Measurements from ENCODE around the gene SLCO2B1.

The SLCO2B1 gene

DNA sequence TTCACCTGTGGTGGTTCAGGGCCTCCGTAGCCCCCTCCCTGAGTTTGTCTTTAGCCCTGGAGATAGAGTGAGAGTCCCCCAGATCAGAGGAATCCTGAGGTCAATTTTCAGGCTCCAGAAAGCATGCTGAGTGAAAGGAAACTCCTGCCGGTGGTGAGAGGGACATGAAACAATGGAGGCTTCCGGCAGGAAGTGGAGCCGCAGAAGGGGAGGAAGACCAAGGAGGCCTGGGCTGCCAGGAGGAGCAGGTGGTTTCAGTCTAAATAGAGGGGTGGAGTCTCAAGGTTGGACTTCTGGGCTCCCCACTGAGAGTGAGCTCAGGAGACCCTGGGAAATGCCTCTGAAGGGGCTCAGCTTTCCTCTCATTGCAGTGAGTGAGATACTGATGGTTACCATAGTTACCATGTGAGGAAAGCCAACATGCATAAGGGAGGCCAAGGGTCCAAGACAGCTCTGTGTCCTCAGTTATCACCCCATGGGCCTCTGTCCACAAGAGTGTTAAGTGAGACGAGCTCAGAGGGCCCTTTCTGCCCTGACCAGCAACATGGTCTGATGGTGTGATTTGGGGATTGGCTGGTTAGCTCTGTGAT is 10.7 kb downstream of the SLCO2B1 start:
- DNase-seq (ENCODE audit: low read depth in 2 of 2) = no peak

GRCh38 chr11:75162954-75163353 is 12.0 kb downstream of the SLCO2B1 start:
- DNase-seq (ENCODE audit: low read depth in 2 of 2) = no peak

GRCh38 chr11:75163921-75164849 is 13.3 kb downstream of the SLCO2B1 start:
- DNase-seq (ENCODE audit: low read depth in 2 of 2) = no peak

GRCh38 chr11:75165721-75166120 is 14.8 kb downstream of the SLCO2B1 start:
- no peak for DNase-seq (ENCODE audit: low read depth in 2 of 2)

DNA sequence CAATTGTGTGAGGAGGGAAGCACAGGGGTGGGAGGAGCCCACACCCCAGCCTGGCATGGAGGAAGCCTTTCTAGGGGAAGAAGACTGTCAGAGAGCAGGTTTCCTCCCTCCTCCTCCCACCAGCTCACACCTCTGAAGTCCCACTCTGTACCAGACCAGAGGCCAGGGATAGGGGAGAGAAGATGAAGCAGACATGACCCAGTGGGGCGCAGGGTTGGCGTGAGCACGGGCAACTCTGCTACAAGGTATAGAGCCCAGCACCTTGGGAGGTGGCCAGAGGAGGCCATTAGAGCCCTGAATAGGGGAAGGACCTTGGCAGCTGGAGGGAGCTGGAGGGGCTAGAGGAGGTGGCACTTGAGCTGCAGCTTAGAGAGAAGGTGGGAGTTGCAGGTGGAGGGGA is 15.9 kb downstream of the SLCO2B1 start:
- no peak for DNase-seq (ENCODE audit: low read depth in 2 of 2)

DNA sequence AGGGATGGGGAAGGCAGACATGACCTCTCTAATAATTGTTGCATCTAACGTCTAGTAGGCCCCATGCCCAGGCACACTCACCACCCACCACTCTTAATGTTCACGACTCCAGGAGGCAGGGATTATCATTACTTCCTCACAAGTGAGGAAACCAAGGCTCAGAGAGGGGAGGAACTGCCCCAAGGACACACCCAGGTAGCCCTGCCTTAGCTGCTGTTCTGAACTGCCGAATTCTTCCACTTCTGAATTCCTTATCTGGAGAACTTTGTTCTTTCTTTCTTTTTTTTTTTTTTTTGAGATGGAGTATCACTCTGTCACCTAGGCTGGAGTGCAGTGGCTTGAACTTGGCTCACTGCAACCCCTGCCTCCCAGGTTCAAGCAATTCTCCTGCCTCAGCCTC is 16.7 kb downstream of the SLCO2B1 start:
- no peak for DNase-seq (ENCODE audit: low read depth in 2 of 2)

DNA sequence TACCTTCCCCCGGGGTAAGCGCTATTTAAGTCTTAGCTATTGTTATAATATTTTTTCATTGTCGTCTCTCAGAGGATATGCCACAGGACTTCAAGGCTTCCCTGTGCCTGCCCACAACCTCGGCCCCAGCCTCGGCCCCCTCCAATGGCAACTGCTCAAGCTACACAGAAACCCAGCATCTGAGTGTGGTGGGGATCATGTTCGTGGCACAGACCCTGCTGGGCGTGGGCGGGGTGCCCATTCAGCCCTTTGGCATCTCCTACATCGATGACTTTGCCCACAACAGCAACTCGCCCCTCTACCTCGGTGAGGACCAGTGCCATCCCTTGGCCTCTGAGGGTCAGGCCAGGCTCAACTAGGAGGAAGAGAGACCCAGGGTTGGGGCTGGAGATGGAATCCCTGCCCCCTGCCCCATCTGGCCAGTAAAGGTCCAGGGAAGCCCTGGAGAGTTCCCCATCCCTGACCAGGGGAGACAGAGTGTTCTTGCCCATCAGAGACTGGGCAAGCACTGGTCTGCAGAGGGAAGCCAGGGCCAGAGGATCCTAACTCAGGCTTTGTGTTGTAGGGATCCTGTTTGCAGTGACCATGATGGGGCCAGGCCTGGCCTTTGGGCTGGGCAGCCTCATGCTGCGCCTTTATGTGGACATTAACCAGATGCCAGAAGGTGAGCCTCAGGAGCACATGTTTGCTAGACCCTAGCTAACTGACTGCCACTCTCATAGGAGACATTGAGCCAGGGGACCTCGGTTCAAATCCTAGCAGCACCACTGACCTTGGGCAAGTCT is 18.4 kb downstream of the SLCO2B1 start:
- no peak for DNase-seq (ENCODE audit: low read depth in 2 of 2)

GRCh38 chr11:75170516-75171201 is 19.8 kb downstream of the SLCO2B1 start:
- DNase-seq (ENCODE audit: low read depth in 2 of 2) = no peak

DNA sequence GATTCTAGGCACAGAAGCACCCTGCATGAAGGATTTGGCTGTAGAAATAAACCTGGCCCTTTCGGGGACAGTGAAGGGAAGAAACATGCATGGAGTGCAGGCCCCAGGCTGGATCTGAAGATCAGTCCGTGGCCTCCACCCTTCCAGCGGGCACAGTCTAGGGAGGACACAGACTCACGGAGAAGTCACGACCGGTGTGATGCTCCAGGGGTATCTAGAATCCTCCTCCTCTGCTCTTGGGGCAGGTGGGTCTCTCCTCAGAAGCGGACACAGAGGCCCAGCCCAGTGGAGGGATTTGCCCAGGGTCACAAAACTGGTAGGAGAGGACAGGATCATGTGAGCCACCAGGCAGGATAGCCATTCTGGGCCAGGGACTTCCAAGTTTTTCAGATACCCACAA is 22.4 kb downstream of the SLCO2B1 start:
- no peak for DNase-seq (ENCODE audit: low read depth in 2 of 2)

DNA sequence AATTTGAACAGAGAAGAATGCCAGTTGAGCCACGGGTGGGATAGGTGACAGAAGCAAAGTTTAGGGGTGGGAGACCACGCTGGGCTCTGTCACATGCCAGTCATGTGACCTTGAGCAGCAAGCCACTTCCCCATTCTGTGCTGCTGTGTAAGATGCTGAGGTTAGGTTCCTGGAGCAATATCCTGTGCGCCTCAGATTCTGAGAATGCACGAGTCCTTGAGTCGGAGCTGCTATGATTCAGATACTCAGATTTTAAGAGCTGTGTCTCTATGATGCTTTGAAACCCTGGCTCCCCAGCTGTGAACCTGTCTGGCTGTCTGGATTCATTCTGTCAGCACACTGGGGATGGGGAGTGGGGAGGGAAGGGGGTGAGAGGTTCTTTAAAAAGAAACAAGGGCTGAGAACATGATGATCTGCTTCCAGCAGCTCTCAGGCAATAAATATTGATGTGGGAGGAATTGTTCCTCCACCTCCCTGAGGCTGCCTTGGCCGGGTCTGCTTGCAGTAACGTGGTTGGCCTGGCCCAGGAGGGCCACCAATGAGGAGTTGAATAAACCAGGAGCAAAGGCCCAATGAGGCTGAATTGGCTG is 24.0 kb downstream of the SLCO2B1 start:
- DNase-seq (ENCODE audit: low read depth in 2 of 2) = no peak

DNA sequence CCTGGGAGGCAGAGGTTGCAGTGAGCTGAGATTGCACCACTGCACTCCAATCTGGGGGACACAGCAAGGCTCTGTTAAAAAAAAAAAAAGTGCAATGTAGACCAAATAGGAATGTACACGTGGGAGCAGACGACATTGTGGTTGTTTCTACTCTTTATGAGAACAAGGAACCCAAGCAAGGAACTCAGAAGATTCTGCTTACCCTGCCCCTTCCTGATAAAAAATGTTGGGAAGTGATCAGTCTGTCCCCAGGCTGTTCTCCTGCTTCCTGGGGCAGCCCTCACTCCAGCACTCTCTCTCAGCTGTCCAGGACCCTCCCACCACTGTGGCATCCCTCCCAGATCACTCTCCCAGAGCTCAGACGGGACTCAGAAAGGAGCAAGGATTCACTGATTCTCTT is 31.8 kb downstream of the SLCO2B1 start:
- no peak for DNase-seq (ENCODE audit: low read depth in 2 of 2)

GRCh38 chr11:75184051-75184450 is 33.1 kb downstream of the SLCO2B1 start:
- no peak for DNase-seq (ENCODE audit: low read depth in 2 of 2)

GRCh38 chr11:75184757-75185425 is 34.0 kb downstream of the SLCO2B1 start:
- no peak for DNase-seq (ENCODE audit: low read depth in 2 of 2)

- DNase-seq (ENCODE audit: low read depth in 2 of 2) = no peak
These were observed 35.0 kb downstream of the SLCO2B1 start for GRCh38 chr11:75185866-75186265.

GRCh38 chr11:75186999-75187398 is 36.1 kb downstream of the SLCO2B1 start:
- no peak for DNase-seq (ENCODE audit: low read depth in 2 of 2)

GRCh38 chr11:75188671-75189070 is 37.8 kb downstream of the SLCO2B1 start:
- DNase-seq (ENCODE audit: low read depth in 2 of 2) = no peak

- DNase-seq (ENCODE audit: low read depth in 2 of 2) = no peak
These were observed 38.2 kb downstream of the SLCO2B1 start for GRCh38 chr11:75189108-75189507.

DNA sequence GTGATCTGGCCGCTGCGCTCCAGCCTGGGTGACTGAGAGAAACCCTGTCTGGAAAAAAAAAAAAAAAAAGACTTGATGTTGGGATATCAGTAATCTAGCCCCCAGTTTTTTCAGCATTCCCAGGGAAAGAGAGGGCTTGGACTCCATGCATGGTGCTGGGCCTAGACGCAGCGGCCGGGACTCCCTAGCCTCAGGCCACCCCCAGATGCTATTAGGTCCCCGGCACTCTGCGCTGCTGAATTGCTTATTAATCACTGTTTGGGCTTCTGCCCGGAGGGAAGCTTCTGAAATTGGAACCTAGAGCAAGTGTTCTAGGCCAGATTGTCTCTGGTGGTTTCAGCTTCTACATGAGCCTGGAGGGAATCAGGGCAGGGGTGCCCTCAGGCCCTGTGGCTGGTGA is 39.0 kb downstream of the SLCO2B1 start:
- no peak for DNase-seq (ENCODE audit: low read depth in 2 of 2)

DNA sequence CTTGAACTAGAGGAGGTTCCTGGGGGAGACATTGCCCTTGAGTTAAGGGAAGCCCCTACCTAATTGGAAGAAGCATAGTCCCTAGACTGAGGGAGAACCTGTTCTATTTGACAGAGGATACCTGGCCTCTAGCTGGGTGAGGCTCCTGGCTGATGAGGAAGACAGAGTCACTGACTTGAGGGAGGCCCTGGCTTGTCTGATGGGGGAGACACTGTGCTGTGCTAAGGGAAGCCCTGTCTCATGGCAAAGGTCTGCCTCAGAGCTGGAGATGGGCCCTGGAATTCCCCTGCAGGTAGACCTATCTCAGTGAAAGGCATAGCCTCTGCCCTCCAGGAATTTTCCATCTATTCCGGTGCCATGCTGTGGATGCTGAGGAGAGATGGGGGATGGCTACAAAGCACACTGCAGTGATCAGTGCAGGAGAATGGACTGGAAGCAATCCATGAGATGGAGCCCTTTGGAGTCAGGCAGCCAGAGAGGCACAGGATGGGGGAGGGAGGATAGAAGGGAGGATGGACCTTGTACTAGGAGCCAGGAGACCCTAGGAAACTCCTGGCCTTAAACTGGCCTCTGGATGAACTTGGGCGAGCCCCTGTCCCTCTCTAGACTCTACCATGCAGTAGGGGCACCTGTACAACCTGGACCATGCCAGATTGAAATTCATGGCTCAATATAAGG is 39.9 kb downstream of the SLCO2B1 start:
- DNase-seq (ENCODE audit: low read depth in 2 of 2) = no peak

DNA sequence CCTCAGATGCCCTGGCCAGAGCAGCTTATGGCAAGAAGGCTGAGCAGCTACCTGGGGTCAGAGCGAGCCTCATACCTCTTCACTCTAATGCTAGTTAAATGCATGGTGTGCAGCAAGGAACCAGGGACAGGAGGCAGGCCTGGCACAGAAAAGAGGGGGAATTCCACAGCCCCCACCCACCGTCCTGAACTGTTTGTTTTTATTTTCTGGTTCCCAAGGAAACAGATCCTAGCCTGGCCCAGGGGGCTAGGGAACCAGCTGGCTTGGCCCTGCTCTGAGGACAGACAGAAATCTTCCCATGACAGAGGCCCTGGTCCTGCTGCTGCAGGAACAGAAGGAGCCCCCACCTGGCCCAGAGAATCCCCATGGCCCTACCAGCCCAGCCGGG is 40.4 kb downstream of the SLCO2B1 start:
- no peak for DNase-seq (ENCODE audit: low read depth in 2 of 2)
